NCI-H1930 (cell line): Measurements from ENCODE around the gene COL6A3.

Source experiments
- DNase-seq, 2 experiments: peaks; one replicate each; lab custom pipeline; 2025; lab: John Stamatoyannopoulos, UW

COL6A3 gene, protein sequence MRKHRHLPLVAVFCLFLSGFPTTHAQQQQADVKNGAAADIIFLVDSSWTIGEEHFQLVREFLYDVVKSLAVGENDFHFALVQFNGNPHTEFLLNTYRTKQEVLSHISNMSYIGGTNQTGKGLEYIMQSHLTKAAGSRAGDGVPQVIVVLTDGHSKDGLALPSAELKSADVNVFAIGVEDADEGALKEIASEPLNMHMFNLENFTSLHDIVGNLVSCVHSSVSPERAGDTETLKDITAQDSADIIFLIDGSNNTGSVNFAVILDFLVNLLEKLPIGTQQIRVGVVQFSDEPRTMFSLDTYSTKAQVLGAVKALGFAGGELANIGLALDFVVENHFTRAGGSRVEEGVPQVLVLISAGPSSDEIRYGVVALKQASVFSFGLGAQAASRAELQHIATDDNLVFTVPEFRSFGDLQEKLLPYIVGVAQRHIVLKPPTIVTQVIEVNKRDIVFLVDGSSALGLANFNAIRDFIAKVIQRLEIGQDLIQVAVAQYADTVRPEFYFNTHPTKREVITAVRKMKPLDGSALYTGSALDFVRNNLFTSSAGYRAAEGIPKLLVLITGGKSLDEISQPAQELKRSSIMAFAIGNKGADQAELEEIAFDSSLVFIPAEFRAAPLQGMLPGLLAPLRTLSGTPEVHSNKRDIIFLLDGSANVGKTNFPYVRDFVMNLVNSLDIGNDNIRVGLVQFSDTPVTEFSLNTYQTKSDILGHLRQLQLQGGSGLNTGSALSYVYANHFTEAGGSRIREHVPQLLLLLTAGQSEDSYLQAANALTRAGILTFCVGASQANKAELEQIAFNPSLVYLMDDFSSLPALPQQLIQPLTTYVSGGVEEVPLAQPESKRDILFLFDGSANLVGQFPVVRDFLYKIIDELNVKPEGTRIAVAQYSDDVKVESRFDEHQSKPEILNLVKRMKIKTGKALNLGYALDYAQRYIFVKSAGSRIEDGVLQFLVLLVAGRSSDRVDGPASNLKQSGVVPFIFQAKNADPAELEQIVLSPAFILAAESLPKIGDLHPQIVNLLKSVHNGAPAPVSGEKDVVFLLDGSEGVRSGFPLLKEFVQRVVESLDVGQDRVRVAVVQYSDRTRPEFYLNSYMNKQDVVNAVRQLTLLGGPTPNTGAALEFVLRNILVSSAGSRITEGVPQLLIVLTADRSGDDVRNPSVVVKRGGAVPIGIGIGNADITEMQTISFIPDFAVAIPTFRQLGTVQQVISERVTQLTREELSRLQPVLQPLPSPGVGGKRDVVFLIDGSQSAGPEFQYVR (N-terminal part only)

DNA sequence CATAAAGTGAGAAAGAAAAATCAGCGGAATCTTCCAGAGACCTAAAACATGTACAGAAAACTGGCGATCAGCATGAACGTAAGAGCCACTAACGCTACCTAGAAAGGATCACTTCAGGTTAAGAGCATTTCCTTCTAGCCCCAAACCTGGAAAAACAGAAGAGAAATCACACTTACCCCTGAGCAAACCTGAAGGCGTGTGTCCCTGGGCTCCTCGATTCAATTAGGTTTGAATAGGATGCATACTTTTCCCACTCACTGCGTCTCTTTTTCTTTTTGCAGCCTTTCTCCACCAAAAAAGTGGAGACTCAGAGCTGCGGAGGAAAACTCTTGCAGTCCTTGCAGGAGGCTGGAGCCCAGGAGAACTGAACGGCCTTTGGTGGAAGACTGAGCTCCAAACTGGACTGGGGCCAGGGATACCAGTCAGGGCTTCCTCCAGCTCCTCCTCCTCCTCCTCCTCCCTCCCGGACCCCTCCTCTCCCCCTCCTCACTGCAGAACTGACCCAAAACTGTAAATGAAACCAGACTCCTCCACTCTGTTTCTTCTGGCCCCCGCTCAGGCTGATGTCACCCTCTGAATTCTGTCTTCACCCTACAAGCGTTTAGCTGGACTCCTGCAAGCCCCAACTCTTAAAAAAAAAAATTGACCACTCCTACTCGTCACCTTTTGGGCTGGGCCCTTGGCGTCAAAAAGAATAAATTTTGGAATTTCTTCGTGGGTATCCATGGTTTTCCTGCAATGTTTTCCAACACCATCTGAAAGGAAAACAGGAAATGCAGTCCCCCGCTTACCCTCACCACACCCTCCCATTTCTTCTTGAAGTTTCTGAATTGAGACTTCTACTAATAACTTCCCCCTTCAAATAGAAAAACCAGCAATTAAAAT is at the start of gene COL6A3:
Gene COL6A3, minus strand, starts transcription at position 388 of the 885 bp plus-strand sequence. CDS start 17,347 bp downstream, outside the sequence.
- DNase-seq = no peak

DNA sequence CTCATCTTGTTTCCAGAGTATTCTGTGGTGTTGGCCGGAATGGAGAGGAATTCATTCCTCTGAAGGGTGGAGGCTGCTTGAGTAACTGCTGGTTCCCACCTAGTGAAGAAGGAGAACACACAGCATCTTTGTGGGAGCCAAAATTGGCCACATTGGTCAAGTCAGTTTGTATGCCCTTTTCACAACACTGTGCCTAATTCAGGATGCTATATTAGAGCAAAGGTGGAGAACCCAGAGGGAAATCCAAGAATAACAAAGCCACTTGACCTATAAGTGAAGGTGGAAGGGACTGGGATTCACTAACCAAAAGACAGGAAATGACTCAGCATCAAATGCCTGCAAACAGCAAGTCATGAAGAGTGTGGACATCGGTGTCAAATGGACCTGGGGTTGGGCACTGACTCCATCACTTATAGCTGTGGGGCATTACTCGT is 45.8 kb upstream of the COL6A3 start:
- no peak for DNase-seq

DNA sequence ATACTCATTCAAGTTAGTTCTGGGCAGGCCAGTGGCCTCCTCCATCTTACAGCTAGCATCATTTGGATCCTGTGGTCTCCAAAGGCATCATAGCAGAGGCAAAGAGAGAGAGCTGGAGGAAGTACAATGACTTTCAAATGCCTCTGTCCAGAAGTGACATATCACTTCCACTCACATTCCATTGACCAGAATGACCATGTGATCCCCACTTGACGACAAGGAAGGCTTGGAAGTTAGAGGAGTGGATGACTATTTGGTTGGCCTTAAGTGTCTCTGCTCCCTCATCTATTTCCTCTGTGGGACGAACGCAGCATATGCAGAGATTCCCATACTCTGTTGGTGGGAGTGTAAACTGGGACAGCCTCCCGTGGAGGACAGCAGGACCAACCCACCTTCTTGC is 45.3 kb upstream of the COL6A3 start:
- DNase-seq = no peak

DNA sequence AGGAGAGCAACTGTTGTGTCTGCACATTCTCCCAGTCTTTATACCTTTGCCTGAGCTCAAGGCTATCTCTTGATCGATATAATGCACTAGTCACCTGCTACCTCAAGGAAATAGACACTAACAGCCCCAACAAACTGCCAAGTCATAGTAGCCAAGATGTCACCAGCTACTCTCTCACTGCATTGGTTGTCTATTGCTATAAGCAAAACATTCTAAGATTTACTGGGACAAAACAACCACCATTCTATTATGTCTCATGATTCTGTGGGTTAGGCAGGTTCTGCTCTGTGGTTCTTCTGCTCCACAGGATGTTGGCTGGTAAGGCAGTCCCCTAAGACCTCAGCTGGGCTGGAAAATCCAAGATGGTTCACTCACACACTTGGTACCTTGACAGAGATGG is 44.6 kb upstream of the COL6A3 start:
- no peak for DNase-seq

DNA sequence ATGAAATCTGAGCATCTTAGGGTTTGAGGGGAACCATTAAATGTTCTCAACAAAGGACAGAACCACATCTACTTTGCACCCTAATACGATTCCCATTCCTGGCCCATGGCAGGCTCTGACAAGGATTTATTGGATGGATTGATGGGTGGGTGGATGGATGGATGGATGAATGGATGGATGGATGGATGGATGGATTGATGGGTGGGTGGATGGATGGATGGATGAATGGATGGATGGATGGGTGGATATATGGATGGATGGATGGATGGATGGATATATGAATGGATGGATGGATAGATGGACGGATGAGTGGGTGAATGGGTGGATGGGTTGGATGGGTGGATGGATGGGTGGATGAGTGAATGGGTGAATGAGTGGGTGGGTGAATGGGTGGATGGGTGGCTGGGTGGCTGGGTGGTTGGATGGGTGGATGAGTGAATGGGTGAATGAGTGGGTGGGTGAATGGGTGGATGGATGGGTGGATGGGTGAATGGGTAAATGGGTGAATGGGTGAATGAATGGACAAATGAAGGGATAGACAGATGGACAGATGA is 43.5 kb upstream of the COL6A3 start:
- DNase-seq = no peak

DNA sequence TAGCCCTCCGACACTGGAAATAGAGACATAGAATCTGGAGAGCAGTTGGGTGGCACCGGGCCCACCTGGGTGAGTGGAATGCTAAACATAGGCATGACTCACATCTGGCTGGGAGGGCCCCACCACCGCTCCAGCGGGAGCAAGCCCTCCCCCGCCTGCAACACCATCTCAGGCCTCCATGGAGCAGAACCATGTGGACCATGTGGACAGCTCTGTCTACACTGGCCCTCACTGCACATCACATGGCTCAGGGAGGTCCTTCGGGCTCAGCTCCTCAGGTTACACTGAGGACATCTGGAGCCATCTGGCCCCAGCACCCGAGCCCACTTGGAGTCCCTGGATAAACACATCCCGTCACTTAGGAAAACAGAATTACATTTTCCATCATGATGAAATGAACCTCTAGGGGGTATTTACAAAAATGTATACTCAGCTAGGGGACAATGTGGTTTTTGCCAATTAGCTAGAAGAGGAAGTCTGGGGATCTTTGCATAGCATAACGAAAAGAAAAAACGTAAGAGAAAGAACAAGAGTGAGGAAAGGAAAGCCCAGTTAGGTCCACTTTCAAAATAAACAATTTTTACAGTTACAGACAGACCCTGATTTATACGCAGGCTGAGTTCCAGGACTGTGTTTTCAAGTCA is 42.4 kb upstream of the COL6A3 start:
- no peak for DNase-seq

DNA sequence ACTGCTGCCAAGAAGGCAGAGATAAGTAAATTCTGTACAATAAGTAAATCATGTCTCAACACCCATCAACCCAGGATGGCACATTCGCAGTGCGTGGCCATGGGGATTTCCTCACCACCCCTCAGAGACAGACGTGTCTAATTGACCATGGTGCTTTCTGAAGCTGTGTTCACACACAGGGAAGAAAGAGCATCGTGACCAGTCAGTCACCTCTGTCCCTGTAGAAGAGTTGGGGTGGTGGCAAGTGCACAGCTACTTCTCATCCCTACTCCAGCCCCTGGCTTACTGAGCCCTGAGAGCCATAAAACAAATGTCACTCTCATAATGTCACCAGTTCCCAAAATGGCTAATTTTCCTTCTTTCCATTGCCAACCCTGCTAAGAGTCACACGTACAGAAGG is 41.8 kb upstream of the COL6A3 start:
- no peak for DNase-seq

DNA sequence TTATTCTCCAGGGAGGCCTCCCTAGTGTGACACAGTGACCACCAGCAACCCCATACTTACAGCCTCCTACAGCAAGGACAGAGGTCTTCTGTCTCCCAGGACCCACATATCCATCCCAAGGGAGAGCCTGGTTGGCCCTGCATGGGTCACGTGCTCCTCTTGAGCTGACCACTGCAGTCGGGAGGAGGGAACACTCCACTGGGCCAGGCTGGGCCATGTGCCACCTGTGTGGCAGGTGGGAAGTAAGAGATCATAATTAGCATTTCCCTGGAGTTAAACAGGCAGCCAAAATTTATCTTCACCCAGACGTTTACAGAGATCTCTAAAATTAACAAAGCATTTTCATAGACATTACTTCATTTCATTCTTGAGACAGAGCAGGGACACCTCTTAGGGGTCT is 39.7 kb upstream of the COL6A3 start:
- DNase-seq = no peak

DNA sequence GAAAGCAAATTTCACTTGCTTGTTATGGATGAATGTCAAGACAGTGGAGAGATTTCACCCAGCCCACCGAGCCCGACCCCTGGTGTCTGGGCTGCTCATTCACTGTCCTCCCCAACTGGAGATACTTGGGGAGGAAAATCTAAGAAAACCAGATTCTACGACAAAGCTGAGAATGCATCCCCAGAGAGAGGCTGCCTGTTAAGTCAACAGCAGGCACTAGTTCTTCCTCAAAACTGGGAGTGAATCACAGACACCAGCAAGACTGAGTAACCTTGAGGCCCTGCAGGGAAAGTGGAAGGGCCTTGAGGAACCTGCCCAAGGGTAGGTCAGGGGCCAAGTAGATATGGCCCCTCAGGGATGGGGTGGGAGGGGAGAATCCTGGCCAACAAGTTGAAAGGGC is 38.9 kb upstream of the COL6A3 start:
- DNase-seq = no peak

DNA sequence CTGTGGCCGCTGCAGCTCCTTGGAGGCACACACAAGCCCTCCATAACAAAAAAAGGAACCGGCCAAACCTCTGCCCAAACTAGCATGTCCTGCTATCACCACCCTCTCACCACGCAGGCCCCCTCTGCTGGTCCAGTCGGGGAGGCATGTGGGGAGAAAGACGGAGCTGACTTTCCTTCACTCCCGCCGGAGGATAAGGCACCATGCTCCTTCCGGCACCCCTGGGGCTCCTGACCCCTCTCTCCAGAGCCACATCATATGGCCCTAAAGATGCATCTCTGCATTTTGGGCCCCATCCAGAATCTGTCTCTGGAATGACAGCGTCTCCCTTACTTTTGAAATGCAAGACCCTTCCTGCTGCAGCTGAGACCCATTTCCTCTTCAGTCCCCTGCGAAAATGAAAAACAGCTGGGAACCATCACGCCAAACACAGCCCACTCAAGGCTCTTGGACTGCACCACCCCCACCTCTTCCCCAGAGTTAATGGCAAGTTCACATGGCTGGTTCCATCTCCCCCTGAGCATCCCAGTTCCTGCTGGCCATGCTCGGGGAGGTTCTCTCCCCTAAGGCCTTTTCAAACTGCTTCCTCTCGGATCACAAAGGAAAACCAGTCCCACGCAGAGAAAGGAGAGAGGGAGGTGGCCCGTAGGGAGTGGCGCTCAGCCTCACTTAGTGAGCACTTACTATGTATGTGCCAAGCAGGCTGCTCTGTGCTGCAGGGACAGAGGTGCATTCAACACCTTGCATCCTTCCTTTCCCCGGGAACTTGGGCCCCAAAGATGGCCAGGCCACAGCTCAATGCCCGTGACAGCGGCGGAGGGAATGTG is 37.9 kb upstream of the COL6A3 start:
- DNase-seq = no peak

DNA sequence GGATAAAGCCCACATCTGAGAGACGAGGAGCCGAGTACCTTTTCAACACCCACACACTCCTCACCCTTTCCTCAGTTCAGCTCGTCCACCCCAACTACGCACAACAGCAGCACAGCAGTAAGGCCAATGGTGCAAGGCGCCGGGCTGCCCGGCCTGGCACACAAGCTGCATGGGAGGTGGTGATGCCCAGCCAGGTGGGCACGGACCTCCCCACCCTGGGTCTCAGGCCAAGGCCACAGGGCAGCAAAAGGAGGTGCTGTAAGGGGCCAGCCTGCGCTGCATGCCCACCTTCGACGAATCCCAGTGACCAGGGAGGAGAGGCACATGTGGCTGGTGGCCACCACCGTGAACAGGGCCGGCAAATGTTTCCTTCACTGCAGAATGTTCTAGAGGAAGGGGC is 36.6 kb upstream of the COL6A3 start:
- no peak for DNase-seq

DNA sequence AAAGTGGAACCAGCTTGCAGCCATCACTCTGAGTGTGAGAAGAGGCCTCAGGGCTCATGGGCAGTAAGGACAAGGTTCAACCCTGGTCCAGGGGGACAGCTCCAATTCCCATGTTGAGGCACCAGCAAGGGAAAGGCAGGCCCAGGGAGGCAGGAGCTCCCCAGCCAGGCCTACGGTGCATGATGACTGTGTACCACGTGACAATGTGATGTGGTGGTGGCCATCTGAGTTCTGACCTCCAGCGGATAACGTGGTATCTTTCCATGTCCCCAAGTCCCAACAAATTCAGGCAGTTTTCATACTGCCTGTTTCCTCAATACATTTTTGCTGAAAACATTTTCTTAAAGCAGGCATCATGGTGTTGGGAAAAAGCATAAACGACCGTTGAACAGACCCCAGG is 36.1 kb upstream of the COL6A3 start:
- DNase-seq = no peak

DNA sequence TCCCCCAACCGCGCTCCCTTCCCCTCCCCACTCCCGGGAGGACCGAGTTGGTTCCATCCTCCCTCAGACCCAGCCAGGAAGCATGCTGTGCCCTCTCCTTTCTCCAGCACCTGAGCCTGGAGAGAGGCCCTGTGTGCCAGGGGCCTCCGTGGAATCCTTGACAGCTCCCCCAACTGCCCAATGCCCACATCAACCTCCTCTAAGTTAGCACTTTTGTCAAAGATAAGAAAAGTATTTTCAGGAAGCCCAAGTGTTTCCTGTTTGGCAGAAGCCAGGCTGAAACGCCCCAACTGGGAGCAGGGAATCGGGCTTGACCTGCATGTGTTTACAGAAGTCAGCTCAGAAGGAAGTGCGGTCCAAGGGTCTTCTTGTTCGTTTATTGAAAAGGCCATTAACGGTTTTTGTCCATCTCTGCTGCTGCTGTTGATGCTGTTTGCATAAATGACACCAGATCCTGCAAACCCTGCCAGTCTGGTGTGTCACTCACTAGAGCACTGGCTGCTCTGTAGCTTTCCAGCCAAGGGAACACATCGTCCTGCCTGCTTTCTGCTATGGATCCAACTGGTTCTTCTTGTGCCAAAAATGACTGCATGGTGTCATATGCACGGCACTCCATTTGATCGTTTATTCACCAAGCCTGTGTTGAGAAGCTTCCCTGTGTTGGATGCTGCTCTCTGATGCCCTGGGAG is 35.4 kb upstream of the COL6A3 start:
- no peak for DNase-seq

DNA sequence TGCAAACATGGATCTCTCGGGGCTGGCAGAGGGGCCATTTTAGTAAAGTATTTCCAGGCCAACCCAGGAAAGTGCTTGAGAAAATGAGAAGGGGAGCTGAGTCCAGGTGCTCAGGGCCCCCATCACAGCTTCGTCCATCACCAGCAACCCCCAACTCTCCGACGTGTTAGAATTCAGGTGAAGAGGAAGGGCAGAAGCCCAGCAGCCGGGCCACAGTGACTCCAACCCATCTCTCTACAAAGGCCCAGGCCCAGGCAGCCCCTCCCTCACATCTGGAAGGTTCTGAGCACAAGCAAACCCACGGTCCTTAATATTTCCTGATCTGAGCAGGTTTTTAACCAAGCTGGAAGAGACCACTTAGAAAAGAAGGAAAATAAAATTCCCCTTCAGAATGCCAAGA is 34.7 kb upstream of the COL6A3 start:
- DNase-seq = no peak

DNA sequence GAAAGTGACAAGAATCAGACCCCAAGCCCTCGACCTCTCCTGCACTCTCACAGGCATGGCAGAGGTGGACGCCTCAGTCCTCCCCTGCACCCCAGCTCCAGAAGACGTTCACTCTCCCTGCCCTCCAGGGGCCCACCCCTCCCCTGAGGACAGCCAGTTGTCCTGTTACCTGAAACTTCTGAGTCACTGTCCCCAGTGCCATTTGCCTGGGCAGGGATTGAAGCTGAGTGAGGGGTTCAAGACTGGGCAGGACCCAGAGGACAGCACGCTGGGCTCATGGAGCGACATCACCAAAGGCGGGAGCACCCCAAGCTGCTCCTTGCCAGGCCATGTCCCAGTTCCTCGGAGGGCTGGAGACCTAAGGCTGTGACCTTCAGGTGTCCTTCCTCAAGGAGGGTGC is 34.2 kb upstream of the COL6A3 start:
- no peak for DNase-seq

DNA sequence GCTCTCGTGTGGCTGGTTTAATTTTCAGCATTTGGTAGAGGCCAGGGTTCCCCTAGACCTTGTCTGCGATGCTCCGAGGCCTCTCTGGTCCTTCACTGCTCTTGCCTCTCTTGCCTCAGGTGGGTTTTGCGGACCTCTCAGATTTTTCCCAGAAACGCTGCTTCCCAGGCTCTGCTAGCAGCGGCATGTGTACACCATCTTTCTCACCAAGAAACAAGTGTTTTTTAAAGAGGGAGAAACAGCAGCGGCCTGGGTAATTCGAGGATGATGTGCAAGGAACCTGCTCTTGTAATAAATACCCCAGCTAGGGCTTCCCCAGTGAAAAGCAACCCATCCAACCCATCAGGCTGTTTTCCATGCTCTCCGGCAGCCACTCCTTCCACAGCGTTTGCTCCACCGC is 33.5 kb upstream of the COL6A3 start:
- no peak for DNase-seq

DNA sequence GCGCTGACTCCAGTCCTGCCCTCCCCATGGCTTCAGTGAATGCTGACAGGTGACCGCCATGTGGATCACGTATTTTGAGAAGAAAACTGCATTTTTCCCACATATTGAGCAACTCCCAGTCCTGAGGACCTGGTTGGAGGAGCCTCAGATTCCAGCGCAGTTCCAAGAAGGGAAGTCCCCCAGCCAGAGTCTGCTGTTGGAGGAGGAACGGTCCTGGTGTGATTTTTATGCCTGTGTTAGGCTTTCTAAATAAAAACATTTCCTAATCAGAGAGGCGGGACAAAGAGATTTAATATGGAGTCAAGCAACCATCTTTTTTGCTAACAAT is 32.3 kb upstream of the COL6A3 start:
- no peak for DNase-seq

DNA sequence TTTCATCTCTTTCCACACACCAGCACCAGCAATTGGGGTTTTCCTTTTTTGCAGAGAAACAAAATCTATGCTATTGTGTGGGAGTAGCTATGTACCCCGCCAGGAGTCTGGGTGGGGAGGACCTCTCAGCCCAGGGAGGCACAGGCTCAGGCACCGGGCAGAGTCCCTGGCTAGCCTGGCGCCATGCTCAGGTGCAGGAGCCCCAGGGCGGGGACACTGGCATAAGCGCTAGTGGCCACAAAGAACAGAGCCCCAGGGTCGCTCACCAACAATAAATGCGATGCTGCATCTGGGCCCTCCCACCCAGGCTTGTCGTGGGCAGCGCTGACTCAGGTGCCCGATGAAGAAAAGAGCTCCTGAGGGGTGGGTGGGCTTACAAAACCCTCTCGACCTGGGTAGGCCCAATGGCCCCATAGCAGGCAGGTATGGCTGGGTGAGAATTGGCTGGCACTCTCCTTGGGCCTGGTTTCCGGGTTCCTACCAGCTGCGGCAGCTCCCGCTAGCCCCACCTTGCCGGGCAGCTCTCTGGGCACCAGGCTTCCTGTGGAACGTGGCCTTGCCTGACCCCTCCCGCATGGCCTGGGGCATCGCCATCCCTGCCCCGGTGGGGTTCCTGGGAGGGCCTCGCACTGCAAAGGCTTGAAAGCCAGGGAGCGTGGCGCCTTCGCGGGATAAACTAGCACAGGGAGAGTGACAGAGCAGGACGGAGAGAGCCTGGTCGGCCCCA is 31.8 kb upstream of the COL6A3 start:
- no peak for DNase-seq

DNA sequence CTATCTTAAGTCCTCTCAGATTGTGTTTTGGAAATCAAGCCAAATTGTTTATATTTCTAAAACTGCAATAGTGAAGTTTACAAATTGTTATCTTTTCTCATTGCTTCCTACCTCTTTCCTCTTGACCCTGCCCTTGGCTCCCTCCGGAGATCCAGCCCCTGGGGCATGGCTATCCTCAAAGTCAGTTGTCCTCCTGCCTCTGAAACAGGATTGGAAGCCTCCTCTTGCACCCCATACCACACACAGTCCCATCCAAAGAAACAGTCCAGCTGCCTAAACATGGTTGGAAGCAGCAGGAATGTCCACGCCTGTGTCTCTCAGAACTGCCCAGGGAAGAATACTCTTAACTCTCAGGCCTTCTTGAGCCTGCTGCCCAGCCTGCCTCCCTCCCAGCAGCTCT is 30.1 kb upstream of the COL6A3 start:
- DNase-seq = no peak
